H9 (cell line): Measurements from ENCODE around the gene TCF21. TPM values are rescaled to one million over a fixed set of nuclear protein-coding genes. Genes with fewer than 3 reads are reported as not detected.

Experiments used
- DNase-seq: peaks from one replicate; pipeline ENCODE4 v3.0.0-alpha.2; 2017
- H2AFZ ChIP-seq: one replicate; pipeline ENCODE4 v1.6.1; 2013; ENCODE audit warnings: mild to moderate bottlenecking, low read length, control low read depth, moderate library complexity
- H2AK5ac ChIP-seq: 2 replicates; pipeline ENCODE4 v1.6.1; 2013; ENCODE audit warnings: low read length, control low read depth, mixed read lengths; ENCODE audit not compliant: insufficient read length
- H2BK120ac ChIP-seq: one replicate; pipeline ENCODE4 v1.6.1; 2013; ENCODE audit warnings: low read depth, mild to moderate bottlenecking, low read length, control low read depth, inconsistent platforms; ENCODE audit not compliant: poor library complexity, severe bottlenecking
- H2BK12ac ChIP-seq: 2 replicates; pipeline ENCODE4 v1.6.1; 2013; ENCODE audit warnings: low read length, control low read depth, mixed read lengths, low read depth; ENCODE audit not compliant: insufficient read length
- H2BK15ac ChIP-seq: 2 replicates; pipeline ENCODE4 v1.6.1; 2013; ENCODE audit warnings: low read depth, low read length, control low read depth
- H2BK20ac ChIP-seq: one replicate; pipeline ENCODE4 v1.6.1; 2013; ENCODE audit warnings: low read depth, mild to moderate bottlenecking, low read length, control low read depth, inconsistent platforms; ENCODE audit not compliant: poor library complexity, severe bottlenecking
- H2BK5ac ChIP-seq: 2 replicates; pipeline ENCODE4 v1.6.1; 2013; ENCODE audit warnings: low read length, control low read depth, mixed read lengths; ENCODE audit not compliant: insufficient read length
- H3K14ac ChIP-seq: 2 replicates; pipeline ENCODE4 v1.6.1; 2013; ENCODE audit warnings: low read length, control low read depth; ENCODE audit not compliant: insufficient read depth
- H3K18ac ChIP-seq: 2 replicates; pipeline ENCODE4 v1.6.1; 2013; ENCODE audit warnings: low read depth, mild to moderate bottlenecking, mixed read lengths, low read length, control low read depth; ENCODE audit not compliant: insufficient read length
- H3K23ac ChIP-seq: 2 replicates; pipeline ENCODE4 v1.6.1; 2013; ENCODE audit warnings: low read length, control low read depth, mixed read lengths, low read depth; ENCODE audit not compliant: insufficient read length
- H3K23me2 ChIP-seq: 2 replicates; pipeline ENCODE4 v1.6.1; 2013; ENCODE audit warnings: low read depth, mild to moderate bottlenecking, mixed read lengths, low read length, control low read depth; ENCODE audit not compliant: insufficient read length, poor library complexity, severe bottlenecking
- H3K27ac ChIP-seq: 2 replicates; pipeline ENCODE4 v1.5.1; 2013; ENCODE audit warnings: low read length, control low read depth, mixed read lengths, low read depth; ENCODE audit not compliant: insufficient read length
- H3K27me3 ChIP-seq: 2 replicates; pipeline ENCODE4 v1.6.1; 2013; ENCODE audit warnings: low read length, control low read depth, inconsistent platforms; ENCODE audit not compliant: insufficient read depth
- H3K4ac ChIP-seq: 2 replicates; pipeline ENCODE4 v1.6.1; 2013; ENCODE audit warnings: low read depth, mild to moderate bottlenecking, control low read depth, inconsistent platforms, low read length, moderate library complexity
- H3K4me1 ChIP-seq: 2 replicates; pipeline ENCODE4 v1.6.1; 2013; ENCODE audit warnings: low read length, control low read depth, inconsistent platforms; ENCODE audit not compliant: insufficient read depth
- H3K4me2 ChIP-seq: 2 replicates; pipeline ENCODE4 v1.6.1; 2013; ENCODE audit warnings: low read length, control low read depth, mixed read lengths; ENCODE audit not compliant: insufficient read length, insufficient read depth
- H3K56ac ChIP-seq: 2 replicates; pipeline ENCODE4 v1.6.1; 2013; ENCODE audit warnings: low read depth, mild to moderate bottlenecking, mixed read lengths, low read length, control low read depth; ENCODE audit not compliant: insufficient read length
- H3K79me1 ChIP-seq: 2 replicates; pipeline ENCODE4 v1.6.1; 2013; ENCODE audit warnings: low read depth, mild to moderate bottlenecking, moderate library complexity, low read length, control low read depth, inconsistent platforms; ENCODE audit not compliant: insufficient read depth, poor library complexity, severe bottlenecking
- H3K79me2 ChIP-seq: 2 replicates; pipeline ENCODE4 v1.6.1; 2013; ENCODE audit warnings: low read length, control low read depth, inconsistent platforms; ENCODE audit not compliant: insufficient read depth
- H3K9ac ChIP-seq: 2 replicates; pipeline ENCODE4 v1.6.1; 2013; ENCODE audit warnings: low read length, control low read depth, mixed read lengths; ENCODE audit not compliant: insufficient read length; ENCODE audit errors: extremely low read depth
- H3K9me3 ChIP-seq: one replicate; pipeline ENCODE4 v1.6.1; 2013; ENCODE audit warnings: low read depth, low read length, inconsistent platforms; ENCODE audit not compliant: control insufficient read depth
- H3T11ph ChIP-seq: one replicate; pipeline ENCODE4 v1.6.1; 2013; ENCODE audit warnings: mild to moderate bottlenecking, low read length, control low read depth, inconsistent platforms
- H4K20me1 ChIP-seq: one replicate; pipeline ENCODE4 v1.6.1; 2013; ENCODE audit not compliant: control insufficient read depth, insufficient read length, insufficient read depth
- H4K5ac ChIP-seq: 2 replicates; pipeline ENCODE4 v1.6.1; 2013; ENCODE audit warnings: low read depth, mild to moderate bottlenecking, mixed read lengths, low read length, control low read depth; ENCODE audit not compliant: insufficient read length
- H4K8ac ChIP-seq: replicated peaks from 2 replicates; pipeline ENCODE4 v1.6.1; 2013; ENCODE audit warnings: low read length, control low read depth, mixed read lengths, low read depth; ENCODE audit not compliant: insufficient read length
- H4K91ac ChIP-seq: 2 replicates; pipeline ENCODE4 v1.6.1; 2013; ENCODE audit warnings: low read depth, mild to moderate bottlenecking, moderate library complexity, mixed read lengths, low read length, control low read depth; ENCODE audit not compliant: insufficient read length
- H3K27ac Mint-ChIP-seq, 3 experiments: 2 replicates in 2 of 3; 3 replicates in 1 of 3; pipeline ENCODE4 v1.8.0; 2020 to 2021; ENCODE audit warnings: mixed read lengths in 3 of 3, mild to moderate bottlenecking in 1 of 3, moderate library complexity in 1 of 3
- H3K27me3 Mint-ChIP-seq: 2 replicates; pipeline ENCODE4 v1.8.0; 2021; ENCODE audit warnings: low read depth, mild to moderate bottlenecking, moderate library complexity, mixed read lengths
- H3K36me3 Mint-ChIP-seq, 3 experiments: 2 replicates in 2 of 3; 3 replicates in 1 of 3; pipeline ENCODE4 v1.8.0; 2020 to 2021; ENCODE audit warnings: low read depth in 3 of 3, mixed read lengths in 3 of 3; ENCODE audit not compliant: insufficient read depth in 1 of 3
- H3K4me1 Mint-ChIP-seq, 2 experiments: 2 replicates each; pipeline ENCODE4 v1.8.0; 2020; ENCODE audit warnings: mixed read lengths in 2 of 2
- H3K4me3 Mint-ChIP-seq, 2 experiments: 2 replicates in 1 of 2; 3 replicates in 1 of 2; pipeline ENCODE4 v1.8.0; 2020 to 2021; ENCODE audit warnings: mild to moderate bottlenecking in 2 of 2, mixed read lengths in 2 of 2, moderate library complexity in 1 of 2
- H3K9me3 Mint-ChIP-seq, 2 experiments: 2 replicates in 1 of 2; 3 replicates in 1 of 2; pipeline ENCODE4 v1.8.0; 2020; ENCODE audit warnings: mild to moderate bottlenecking in 2 of 2, mixed read lengths in 2 of 2, moderate library complexity in 1 of 2
- WGBS: extraction: QIAGEN DNeasy Blood & Tissue Kit; methylation state at CpG from one replicate; pipeline ENCODE4 v1.1.7; 2013; ENCODE audit warnings: missing lambda C conversion rate, low lambda C conversion rate, mixed read lengths; ENCODE audit not compliant: insufficient read length; ENCODE audit errors: extremely low coverage; 5-methylcytosine and 5-hydroxymethylcytosine counted together
- total RNA-seq: library from RNA; stranded (reverse); gene quantifications from 2 replicates; pipeline ENCODE4 v1.2.1, GENCODE V29; 2021
- TF ChIP-seq, protein P1 (sequence below): fragments of 200-600 bp; sonication (generic); conservative IDR thresholded peaks from 3 replicates; pipeline ENCODE4 v1.8.0; 2021; ENCODE audit warnings: antibody characterized with exemption, mild to moderate bottlenecking

TCF21 gene
- total RNA-seq, 1 experiment from 2014 or later: not detected

DNA sequence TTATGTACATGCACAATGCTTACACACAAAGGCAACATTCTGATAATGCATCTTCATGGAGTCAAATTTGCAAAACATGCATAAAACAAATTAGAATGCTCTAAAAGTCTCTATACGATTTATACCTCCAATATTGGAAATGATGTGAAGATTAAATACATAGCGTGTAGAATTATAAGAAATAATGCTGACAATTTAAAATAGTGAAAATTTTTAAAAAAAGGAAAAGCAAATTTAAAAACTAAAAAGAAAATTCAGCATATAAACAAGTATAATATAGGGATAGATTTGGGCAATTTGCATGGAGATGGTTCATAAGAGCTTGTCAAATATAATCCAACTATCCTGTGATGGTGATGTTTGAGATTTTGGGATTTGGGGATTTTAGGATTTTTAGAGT is 14.9 kb downstream of the TCF21 start:
- Mint-ChIP-seq H3K4me1 (no peaks in the 10 kb centered on the region), H3K27me3 (peaks cover 3% of the 10 kb centered on the region), H3K9me3 (no peaks in the 10 kb centered on the region), H3K27ac (no peak overlapping the region), H3K4me3 (no peak overlapping the region), H3K36me3 (no peaks in the 10 kb centered on the region)
- Histone ChIP-seq H3K79me2 (no peaks in the 10 kb centered on the region), H2AFZ (no peak overlapping the region), H3K4me2 (no peak overlapping the region), H3K56ac (no peak overlapping the region), H4K91ac (no peak overlapping the region), H3K4ac (no peak overlapping the region), H3K79me1 (no peaks in the 10 kb centered on the region), H2BK5ac (no peak overlapping the region), H4K8ac (no peak overlapping the region), H3K23me2 (no peaks in the 10 kb centered on the region), H3K9ac (no peak overlapping the region), H4K5ac (no peak overlapping the region), H3K27me3 (no peaks in the 10 kb centered on the region), H2AK5ac (no peak overlapping the region), H3K27ac (no peak overlapping the region), H3T11ph (no peak overlapping the region), H3K14ac (no peak overlapping the region), H3K18ac (no peak overlapping the region), H2BK15ac (no peak overlapping the region), H2BK120ac (no peak overlapping the region), H3K23ac (no peak overlapping the region), H2BK12ac (no peak overlapping the region), H4K20me1 (no peaks in the 10 kb centered on the region), H3K9me3 (no peaks in the 10 kb centered on the region), H2BK20ac (no peak overlapping the region), H3K4me1 (no peaks in the 10 kb centered on the region)
- WGBS: no CpG with 5 or more reads among the region's 2 CpGs
- TF ChIP-seq, protein P1, sequence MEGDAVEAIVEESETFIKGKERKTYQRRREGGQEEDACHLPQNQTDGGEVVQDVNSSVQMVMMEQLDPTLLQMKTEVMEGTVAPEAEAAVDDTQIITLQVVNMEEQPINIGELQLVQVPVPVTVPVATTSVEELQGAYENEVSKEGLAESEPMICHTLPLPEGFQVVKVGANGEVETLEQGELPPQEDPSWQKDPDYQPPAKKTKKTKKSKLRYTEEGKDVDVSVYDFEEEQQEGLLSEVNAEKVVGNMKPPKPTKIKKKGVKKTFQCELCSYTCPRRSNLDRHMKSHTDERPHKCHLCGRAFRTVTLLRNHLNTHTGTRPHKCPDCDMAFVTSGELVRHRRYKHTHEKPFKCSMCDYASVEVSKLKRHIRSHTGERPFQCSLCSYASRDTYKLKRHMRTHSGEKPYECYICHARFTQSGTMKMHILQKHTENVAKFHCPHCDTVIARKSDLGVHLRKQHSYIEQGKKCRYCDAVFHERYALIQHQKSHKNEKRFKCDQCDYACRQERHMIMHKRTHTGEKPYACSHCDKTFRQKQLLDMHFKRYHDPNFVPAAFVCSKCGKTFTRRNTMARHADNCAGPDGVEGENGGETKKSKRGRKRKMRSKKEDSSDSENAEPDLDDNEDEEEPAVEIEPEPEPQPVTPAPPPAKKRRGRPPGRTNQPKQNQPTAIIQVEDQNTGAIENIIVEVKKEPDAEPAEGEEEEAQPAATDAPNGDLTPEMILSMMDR: no peak
- no peak for DNase-seq
